Kidney tubule cell (primary cell): ENCODE data around the gene PANK3.
A peak's percentile ranks its signal among the peaks of the same experiment; 100 is the strongest.
"Not testable (repeated sequence)": the region's sequence is repeated elsewhere in the genome, so short reads cannot be mapped to it uniquely, and the experiment has no call there.

Source experiments
- DNase-seq: peaks from one replicate; pipeline ENCODE4 v3.0.0-alpha.2; 2018; ENCODE audit warnings: low spot score

The PANK3 gene

DNA sequence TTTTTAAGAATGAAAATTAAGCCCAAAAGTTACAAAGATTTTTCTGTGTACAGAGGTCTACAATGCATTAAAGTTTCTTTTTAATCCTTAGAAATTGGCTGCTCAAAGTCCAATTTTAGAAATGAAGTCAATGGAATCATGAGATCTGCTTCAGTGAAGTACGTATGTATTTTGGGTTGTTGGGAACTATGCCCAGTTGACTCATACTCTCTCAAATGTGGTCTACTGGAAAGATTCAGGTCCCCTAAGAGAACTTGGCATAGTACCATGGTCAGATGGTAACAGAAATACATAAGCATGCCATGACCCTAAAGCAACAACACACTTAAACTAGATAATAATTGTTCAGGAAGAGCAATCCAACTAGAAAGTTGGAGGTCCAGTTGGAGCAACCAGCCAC lies 27.0 kb downstream of the PANK3 start:
- DNase-seq, result peak; percentile 17

DNA sequence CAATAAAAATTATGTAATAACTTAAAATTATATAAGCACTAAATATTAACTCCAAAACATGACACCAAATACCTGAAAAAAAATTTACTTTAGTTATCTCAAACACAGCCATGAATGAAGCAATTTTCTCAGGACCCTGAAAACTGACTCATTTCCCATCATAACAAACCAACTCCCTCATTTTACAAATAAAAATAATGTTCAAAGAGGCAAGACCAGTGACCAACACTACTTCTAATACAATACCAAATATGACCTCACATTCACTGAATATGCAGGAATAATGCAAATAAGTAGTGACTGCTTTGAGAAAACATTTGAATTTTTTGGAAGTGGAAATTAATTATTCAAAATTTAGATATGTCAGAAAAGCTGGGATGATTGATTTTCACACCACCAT lies 28.5 kb downstream of the PANK3 start:
- no peak for DNase-seq

DNA sequence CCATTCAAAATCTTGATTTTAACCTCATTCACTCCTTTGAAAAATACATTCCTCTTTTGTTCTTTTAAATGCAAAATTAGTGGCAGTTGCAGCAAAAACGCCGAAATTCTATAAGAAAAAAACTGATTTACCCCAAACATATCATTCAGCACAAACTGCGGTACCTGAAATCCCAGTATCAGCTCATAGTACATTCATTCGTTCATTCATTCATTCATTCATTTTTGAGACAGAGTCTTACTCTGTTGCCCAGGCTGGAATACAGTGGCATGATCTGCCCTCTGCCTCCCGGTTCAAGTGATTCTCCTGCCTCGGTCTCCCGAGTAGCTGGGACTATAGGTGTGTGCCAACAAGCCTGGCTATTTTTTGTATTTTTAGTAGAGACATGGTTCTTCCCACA lies 29.6 kb downstream of the PANK3 start:
- DNase-seq, result no peak

DNA sequence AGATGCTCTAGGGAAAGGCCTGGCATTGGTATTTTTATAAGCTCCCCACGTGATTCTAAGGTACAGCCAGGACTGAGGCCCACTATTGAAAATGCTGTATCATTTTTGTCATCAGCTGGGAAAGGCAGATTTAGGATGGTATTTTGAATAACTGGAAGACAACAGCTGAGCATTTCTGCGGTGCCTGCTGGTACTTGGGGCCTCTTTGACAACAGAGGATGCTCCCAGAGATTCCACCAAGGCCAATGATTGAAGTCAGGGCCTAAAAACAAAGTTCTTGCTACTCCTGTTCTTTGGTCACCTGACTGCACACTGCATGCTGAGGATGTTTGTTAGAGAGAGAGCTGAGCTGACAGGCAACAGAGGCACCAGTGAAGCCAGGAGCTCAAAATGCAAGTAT lies 42.0 kb downstream of the PANK3 start:
- no peak for DNase-seq

DNA sequence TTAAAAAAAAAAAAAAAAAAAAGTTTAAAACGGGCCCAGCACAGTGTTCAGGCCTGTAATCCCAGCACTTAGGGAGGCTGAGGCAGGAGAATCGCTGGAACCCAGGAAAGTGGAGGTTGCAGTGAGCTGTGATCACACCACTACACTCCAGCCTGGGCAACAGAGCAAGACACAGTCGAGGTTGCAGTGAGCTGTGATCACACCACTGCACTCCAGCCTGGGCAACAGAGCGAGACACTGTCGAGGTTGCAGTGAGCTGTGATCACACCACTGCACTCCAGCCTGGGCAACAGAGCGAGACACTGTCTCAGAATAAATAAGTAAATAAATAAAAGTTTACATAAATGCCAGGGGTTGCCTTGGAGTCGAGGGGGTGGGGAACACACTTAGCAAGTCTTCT lies 44.8 kb downstream of the PANK3 start:
- not testable (repeated sequence) for DNase-seq

DNA sequence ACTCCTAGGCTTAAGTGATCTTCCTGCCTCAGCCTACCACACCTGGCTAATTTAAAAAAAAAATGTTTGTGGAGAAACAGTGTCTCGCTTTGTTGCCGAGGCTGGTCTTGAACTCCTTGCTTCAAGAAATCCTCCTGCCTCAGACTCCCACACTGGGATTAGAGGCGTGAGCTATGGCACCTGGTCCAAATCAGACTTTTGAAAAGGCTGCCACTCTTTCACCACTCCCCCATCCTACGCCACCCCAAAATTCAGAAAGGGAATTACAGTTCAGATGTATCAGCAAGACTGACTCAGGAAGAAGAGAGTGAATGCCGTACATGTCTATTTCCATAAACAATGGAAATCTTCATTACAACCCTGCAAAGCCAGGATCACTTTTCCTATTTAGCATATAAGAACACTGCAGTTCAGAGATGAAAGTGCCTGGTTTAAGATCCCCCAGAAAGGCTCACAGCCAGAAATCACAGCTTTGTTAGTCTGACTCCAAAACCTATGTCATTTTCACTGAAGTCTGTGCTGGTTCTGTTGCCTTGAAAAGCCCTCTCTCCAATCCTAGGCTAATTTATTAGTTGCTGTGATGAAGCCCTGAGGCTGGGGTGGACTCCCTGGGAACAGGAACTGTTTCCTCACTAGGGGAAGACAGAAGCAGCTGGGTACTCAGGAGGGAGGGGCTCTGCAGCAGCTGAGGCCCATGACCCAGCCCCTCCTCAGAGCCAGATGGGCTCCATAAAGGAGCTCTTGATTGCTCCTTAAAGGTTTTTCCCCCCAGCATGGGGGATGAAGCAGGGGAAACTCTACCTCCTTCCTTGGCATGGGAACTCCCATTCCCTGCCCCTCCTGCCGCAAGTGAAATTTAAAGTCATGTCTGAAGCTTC lies 46.9 kb downstream of the PANK3 start:
- no peak for DNase-seq

DNA sequence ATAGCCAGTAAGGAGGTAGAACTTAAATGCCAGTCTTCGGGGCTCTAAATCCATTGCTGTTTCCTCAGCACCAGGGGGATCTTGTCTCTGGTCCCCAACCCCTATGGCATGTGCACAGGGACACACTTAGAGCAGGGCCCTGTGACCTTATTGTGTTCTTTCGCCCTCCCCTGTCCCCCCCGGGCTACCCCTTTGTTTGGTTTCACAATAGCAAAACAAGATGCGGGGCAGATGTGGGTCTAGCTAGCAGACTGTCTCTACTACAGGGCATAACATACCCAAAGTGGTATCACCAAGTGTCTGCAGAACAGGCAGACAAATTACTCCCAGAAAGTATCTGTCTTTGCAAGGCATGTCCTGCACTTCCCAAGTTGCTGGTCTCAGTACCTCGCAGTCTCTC lies 48.0 kb downstream of the PANK3 start:
- no peak for DNase-seq

DNA sequence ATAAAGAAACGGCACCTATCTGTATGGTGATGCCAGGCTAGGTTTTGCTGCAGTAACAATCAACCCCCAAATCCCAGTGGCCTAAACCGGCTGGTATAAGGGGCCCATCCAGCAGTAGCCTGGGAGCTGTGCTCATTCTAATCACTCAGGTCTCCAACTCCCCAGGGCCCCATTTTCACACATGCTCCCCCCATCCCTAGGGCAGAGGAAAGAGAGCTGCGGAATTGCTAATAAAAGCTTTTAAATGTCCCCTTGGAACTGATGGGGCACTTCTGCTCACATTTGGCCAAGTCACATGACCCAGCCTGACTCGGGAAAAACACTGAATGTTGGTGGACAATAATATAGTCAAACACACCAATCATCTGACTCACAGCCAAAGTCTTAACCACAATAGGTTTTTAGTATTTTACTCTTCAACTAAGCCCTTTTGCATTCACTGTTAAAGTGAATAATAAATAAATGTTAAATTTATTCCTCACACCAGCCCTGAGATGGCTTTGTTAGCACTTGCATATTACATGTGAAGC lies 48.5 kb downstream of the PANK3 start:
- DNase-seq, result peak; percentile 12

DNA sequence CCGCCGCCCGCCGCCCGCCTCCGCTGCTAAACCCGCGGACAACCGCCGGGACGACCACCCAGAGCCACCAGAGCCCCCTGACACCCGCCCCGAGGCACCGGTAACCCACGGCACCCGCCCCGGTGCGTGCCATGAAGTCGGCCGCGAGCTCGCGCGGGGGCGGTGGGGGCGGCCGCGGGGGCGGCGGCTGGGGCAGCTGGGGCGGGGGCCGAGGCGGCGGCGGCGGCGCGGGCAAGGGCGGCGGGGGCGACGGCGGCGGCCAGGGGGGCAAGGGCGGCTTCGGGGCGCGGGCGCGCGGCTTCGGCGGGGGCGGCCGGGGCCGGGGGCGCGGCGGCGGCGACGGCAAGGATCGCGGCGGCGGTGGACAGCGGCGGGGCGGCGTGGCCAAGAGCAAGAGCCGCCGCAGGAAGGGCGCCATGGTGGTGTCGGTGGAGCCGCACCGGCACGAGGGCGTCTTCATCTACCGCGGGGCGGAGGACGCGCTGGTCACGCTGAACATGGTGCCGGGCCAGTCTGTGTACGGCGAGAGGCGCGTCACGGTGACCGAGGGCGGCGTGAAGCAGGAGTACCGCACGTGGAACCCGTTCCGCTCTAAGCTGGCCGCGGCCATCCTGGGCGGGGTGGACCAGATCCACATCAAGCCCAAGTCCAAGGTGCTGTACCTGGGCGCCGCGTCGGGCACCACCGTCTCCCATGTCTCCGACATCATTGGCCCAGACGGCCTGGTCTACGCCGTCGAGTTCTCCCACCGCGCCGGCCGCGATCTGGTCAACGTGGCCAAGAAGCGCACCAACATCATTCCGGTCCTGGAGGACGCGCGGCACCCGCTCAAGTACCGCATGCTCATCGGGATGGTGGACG lies 49.6 kb downstream of the PANK3 start:
- DNase-seq, result no peak

DNA sequence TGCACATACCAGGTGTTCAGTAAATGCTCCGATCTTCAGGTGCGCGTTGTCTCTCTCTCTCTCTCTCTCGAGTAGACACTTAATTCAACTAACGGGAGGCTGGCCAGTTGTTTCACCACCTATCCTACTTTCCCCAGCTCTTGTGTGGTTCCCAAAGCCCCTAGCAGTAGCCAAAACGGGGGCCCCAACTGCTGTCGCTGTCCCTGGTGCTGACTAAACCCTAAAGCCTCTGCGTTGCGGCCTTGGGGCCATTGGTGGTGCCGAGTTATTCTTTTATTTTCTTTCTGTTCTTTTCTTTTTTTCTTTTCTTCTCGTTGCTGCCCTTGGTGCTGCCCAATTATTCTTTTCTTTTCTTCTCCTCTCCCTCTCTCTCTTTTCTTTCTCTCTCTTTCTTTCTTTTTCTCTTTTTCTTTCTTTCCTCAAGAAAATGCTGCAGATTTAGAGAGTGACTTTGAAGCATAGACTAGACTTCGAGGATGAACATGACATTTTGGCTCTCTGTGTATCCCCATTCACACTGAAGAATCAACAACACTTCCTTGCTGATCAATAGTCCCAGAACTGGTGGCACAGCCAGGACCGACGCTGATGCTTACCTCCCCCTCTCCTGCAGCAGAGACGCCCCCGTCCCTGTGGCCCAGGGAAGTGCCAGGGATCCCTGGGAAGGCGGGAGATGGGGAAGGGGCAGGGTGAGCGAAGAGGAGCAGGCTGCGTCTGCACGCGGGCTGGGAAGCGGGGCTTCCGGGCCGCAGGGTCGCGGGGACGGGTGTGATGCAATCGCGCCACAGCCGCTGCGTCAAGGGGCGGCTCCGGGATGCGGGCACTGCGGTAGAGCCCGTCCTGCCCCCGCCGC lies 50.4 kb downstream of the PANK3 start, which contains the start of gene FBLL1:
FBLL1 (plus strand) TSS at position 785 of the 853 bp plus-strand sequence. CDS start 200 bp downstream, outside the sequence.
- DNase-seq, result no peak

DNA sequence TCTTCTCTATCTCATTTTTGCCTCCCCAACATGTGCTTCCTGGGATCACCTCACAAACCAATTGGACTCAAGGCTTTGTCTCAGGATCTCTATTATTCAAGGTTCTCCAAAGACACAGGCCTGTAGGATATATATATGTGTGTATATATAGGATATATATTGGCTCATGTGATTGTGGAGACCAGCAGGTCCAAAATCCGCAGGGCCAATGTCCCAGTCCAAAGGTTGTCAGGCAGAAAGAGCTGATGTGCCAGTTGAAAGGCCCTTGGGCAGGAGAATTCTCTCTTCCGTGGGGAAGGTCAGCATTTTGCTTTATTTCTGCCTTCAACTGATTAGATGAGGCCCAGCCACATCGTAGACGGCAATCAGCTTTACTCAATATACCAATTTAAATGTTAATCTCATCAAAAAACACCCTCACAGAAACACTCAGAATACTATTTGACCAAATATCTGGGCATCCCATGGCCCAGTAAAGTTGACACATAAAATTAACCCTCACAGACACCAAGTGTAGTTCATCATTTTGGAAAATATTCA lies 51.3 kb downstream of the PANK3 start:
- no peak for DNase-seq

DNA sequence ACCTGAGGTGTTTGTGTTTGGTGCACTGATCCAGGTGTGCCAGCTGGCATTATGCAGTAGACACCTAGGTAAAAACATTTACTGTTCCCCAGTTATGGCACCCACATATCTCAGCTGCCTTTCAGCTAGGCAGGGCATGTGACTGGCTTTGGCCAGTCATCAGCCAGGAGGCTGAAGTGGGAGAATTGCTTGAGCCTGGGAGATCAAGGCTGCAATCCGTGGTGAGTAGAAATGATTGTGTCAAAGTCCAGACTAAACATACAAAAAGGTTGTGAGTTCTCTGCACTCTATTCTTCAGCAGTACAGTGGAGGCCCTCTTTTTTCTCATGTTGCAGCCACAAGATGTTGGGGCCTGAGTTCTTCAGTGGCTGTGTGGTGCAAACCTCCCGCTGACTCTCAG lies 53.3 kb downstream of the PANK3 start:
- DNase-seq, result no peak

DNA sequence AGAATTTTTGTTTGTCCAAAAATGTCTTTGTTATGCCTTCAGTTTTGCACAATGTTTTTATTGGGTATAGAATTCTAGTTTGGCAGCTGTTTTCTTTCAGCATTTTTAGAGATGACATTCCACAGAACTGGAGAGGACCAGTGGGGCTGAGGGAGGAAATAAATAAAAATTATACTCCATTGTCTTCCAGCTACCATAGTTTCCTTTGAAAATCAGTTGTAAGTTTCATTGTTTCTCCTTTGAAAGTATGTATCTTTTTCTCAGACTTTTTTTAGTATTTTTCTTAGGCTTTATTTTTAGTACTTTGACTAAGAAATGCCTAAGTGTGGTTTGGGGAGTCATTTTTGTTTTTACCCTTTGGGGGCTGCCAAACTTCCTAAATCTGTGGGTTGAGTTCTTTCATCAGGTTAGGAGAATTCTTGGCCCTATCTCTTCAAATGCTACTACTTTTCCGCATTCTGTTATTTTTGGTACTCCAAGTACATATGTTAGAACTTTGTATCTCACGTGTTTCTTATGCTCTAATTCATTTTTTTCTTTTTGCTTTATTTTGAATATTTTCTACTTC lies 65.2 kb downstream of the PANK3 start:
- no peak for DNase-seq

DNA sequence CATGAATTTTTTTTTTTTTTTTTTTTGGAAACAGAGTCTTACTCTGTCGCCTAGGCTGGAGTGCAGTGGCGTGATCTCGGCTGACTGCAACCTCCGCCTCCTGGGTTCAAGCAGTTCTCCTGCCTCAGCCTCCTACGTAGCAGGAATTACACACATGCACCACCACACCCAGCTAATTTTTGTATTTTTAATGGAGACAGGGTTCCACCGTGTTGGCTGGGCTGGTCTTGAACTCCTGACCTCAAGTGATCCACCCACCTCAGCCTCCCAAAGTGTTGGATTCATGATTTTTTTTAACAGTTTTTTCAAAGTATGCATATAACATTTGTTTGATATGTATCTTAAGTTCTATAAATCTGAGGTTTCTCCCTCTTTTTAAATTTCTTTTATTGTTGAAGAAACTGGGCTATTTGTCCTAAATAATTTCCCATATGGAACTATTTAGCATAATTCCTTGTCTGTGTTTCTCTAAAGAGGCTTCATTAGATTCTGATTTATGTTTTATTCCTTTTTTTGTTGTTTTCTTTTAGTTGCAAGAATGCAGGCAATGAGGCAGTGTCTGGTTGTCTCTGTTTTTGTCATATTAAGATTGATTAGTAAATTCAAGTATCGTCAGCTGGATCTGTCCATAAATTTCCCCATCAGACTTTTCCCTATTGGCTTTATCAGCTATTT lies 76.5 kb downstream of the PANK3 start:
- no peak for DNase-seq
